ENCODE measurements around the gene GPC5. TPM values are rescaled to one million over a fixed set of nuclear protein-coding genes. Genes with fewer than 3 reads are reported as not detected.
"Not testable (repeated sequence)": the region's sequence is repeated elsewhere in the genome, so short reads cannot be mapped to it uniquely, and the experiment has no call there.

GPC5 gene
- not detected in 2 replicates for total RNA-seq (2014; rRNA removed; shearing (Covaris generic))

DNA sequence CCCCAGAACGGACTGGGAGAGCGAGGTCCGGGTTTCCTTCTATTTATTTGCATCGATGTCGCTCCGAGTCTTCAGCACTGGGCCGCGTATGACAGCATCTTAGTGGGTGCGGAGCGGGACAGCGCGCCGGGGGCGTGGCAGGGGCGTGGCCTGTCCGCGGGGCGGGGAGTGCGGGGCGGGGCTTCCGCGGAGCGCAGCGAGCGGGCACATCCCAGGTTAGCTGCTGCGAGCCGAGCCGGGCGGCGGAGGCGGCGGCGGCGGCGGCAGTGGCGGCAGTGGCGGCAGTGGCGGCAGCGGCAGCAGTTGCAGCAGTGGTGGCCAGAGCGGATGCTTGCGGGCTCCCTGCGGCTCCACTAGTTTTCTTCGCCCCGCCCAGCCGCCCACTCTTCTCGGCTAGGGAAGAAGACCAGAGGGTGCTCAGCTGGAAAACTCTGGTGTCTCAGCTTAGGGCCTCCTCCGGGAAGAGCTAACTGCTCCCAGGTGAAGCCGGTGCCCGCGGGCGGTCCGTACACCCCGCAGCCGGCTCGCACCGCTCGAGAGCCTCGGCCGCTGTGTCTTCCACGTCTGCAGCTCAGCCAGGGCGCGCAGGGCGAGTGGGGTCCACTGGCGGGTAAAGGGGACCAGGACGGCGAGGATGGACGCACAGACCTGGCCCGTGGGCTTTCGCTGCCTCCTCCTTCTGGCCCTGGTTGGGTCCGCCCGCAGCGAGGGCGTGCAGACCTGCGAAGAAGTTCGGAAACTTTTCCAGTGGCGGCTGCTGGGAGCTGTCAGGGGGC lies at the start of gene GPC5:
TSS of gene GPC5 (plus strand) at position 209 of the 776 bp plus-strand sequence.
- DNase-seq (ENCODE audit: low read depth), result peak; percentile 63

DNA sequence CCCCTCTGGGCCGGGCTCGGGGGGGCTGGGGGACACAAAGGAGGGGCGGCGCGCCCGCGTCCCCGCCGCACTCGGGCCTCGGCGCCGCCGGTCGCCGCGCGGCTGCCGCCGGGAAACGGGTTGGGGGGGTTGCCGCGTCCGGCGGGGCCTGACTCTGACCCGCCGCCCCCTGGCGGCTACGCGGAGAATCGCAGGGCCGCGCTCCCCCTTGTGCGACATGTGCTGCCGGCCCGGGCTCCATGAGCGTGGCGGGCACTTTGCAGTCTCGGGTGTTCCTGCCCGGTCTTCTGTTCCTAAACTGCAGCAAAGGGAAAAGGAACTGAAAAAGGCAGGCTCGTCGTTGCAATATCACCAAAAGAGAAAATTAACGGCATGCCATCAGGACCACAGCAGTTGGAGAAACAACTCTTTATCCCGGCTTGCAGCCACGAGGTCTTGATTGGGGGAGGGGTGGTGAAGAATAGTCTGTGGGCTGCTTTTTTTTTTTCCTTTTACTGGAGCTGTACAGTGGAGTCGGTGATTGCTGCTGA lies 49.5 kb upstream of the GPC5 start:
- DNase-seq (ENCODE audit: low read depth), result peak; percentile 75

DNA sequence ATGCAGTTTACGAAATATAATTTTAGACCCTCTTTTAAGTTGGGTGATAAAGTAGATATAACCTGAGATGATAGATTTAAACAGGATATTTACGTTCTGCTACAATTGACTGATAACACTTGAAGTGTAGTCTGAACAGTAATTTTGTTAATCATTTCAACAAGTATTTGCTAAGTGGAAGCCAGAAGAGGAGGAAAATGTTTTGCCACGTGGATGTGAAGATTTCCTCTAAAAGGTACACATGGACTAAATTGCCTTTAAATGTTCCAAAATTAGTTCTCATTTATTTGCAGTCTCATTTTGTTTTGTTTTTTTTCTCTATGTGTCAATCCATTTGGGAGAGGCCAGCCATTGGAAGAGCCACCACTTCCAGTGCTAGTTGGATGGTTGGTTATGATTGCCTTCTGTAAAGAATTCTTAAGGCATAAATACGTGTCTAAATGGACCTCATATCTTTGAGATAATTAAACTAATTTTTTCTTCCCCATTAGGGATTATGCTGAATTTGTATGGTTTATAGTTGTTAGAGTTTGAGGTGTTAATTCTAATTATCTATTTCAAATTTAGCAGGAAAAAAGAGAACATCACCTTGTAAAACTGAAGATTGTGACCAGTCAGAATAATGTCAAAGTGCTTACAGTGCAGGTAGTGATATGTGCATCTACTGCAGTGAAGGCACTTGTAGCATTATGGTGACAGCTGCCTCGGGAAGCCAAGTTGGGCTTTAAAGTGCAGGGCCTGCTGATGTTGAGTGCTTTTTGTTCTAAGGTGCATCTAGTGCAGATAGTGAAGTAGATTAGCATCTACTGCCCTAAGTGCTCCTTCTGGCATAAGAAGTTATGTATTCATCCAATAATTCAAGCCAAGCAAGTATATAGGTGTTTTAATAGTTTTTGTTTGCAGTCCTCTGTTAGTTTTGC lies 48.2 kb upstream of the GPC5 start:
- DNase-seq (ENCODE audit: low read depth), result no peak

DNA sequence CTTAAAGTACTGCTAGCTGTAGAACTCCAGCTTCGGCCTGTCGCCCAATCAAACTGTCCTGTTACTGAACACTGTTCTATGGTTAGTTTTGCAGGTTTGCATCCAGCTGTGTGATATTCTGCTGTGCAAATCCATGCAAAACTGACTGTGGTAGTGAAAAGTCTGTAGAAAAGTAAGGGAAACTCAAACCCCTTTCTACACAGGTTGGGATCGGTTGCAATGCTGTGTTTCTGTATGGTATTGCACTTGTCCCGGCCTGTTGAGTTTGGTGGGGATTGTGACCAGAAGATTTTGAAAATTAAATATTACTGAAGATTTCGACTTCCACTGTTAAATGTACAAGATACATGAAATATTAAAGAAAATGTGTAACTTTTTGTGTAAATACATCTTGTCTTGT lies 47.3 kb upstream of the GPC5 start:
- no peak for DNase-seq (ENCODE audit: low read depth)

DNA sequence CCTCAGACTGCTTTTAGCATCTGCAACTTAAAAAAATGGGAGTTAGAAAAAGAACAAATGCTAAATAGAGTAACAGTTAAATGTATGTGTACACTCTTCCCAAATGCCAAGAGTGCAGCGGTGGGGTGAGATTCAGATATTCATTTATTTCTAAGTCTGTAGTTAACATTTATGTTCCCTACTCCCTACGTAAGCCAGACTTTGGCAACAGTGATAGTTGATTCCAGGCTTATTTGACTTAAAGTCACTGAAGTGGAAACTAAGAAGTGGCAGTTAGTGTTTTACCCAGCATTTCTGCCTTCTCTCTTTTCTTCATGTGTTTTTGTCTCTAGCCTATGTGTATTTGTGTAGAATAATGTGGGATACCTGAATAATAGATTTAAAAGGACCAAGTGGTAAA lies 46.4 kb upstream of the GPC5 start:
- no peak for DNase-seq (ENCODE audit: low read depth)

DNA sequence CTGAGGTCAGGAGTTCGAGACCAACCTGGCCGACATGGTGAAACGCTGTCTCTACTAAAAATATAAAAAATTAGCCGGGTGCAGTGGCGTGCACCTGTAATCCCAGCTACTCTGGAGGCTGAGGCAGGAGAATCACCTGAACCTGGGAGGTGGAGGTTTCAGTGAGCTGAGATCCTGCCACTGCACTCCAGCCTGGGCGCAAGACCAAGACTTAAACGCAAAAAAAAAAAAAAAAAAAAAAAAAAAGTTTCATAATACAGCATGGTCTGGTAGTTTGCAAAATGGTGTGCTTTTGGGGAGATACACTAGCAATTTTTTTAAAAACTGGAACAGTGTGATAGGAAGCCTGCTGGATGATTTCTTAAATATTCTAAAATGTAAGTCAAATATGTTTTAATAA lies 45.5 kb upstream of the GPC5 start:
- not testable (repeated sequence) for DNase-seq (ENCODE audit: low read depth)

DNA sequence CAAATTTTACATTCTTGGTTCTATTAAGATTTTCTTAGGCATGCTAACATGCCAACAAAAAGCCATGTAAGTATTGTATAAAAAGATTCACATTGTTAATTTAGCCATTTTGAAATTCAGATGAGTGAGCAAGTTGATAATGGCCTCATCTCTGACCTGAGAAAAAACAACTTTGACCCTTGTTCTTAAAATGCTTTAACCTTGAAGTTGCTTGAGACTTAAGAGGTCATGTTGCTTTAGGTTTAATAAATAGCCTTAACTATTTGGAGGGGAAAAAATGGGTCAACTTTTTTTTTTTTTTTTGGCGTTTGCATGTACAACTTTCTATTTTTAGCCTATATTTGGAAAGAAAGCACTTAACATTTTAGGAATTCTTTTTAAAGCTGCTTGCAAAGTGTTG lies 44.9 kb upstream of the GPC5 start:
- no peak for DNase-seq (ENCODE audit: low read depth)

DNA sequence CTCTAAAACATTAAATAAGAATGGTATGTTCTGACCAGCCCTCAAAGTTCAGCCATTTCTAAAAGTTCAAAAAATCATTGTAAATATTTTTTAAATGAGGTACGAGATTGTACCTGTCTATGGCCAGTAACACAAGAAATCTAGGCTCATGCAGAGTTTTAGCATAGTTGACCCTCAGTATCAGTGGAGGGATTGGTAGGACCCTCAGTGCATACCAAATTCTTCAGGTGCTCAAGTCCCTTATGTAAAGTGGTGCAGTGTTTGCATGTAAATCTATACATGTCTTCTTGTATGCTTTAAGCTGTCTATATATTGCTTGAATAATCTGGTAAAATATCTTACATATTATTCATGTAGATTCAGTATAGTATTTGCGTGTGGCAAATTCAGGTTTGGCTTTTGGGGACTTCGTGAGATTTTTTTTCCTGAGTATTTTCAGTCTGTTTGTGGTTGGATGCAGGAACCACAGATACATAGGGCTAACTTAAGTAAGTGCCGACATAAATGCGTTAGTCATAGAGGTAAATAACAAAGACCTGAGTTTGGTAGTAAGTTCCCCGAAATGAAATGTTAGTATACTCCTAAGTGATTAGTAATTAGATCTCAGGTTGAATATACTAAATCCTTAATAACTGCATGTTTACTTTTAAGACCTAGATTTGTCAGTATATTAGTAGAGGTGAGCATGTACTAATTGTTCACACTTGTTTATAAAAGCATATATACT lies 43.2 kb upstream of the GPC5 start:
- DNase-seq (ENCODE audit: low read depth), result no peak

DNA sequence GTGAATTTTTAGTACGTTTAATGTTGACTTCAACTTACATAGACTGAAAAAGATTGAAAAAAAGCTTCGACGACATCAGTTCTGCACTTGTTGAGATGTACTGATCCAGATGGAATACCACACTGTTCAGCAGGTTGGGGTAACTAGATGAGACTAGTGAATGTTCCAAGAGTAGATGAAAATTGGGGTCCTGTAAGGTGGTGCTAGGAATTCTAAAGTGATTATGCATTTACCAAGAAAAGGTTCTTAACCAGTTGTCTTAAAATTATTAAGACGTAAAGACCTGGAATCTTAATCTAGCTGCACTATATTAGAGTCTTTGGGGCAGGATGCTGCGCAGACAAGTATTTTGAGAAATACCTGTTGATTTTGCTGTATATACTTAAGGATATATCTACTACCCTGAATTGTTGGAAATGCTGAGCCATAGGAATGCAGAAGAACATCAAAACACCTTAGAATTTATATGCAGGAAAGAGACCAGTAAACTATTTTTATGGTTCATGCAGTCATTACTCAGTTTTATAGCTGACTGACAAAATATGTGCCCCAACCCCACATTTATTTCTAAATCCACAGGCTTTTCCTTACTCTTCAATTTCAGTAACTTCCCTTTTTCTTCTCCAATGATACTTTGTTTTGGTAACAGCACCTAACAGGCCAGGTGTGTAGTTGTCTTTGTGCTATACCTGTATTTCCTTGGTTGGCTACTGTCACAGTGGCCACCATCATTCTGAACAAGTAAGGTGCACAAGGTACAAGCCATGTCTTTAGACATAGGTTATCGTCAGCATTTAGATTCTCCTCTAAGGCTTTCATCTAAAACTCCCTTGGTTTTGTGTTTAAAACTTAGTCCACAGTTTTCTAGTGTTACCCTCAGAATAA lies 42.4 kb upstream of the GPC5 start:
- no peak for DNase-seq (ENCODE audit: low read depth)

DNA sequence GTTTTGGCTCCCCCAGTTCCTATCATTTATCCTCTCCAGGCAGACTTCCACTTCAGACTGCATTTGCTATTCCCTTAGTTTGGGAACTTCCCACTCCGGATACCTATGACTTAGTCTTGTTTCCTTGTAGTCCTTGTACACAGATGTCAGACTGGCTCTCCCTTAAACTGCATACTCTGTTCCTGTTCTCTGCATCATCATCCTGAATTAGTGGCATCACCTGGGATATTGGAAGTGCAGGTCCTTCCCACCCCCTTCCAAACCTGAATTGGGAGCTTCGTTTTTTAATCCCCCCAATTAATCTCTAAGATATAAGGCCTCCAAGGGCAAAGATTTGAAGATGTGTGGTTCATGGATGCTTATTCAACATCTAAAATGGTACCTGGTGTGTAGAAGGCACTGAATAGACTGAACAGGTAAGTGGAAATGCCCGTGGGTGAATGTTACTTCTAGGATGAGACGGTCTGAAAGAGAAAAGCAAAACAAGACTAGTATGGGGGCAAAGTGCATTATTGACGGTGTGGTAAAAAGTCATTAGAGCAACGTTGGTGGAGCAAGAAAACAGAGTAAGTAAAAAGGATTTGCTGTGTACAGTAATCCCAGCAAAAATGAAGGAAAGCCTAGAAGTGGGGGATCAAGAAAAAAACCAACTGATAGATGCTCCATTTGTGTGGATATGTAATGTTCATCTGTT lies 41.4 kb upstream of the GPC5 start:
- no peak for DNase-seq (ENCODE audit: low read depth)

DNA sequence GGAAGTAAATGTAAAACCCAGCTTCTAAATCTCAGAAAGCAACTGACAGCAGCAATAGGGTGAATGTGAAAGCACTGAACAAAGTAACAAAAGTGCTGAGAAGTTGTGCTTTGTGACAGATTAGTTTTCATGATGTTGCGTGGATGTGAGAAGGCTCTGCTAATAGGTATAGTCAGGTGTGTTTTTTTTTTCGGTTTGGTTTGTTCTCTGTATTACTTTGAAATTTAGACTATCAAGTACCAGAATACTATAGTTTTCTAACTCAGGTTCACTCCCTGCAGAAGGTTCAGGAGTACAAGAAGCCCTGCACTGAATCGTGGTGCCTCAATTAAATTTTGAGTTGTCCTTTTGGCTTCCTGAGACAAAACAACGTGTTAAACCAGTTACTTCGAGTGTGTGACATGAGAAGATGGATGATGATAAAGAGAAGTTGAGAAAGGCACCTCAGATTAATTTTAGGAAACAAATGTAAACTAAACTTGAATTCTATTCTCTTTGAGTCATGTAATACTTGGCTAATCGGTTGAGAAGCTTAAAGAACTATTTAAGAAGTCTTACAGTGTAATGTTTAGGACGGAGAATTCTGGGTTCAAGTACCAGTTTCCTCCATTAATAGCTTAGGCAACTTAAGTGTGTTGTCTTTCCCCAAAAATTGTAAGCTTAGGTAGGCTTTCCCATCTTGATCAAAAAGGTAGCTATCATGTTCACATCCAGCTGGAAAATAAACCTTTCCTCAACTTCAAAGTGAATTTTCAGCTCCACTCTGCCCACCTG lies 40.6 kb upstream of the GPC5 start:
- no peak for DNase-seq (ENCODE audit: low read depth)

DNA sequence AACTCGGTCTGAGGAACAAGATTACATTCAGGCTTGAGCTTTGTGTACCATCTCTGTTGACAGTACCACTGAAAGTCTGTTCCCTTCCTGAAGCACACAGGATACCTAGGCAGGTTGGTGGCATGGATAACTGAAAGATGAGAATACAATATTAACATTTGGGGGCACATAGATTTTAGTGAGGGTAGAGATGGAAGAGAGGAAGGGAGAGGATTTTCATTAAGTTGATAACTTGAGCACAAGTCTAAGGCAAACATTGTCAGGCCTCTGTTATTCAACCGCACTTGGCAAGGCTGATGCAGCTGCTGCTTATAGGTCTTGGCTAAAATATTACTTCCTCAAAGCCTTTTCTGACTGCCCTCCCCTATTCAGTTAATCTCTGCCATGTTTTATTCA lies 40.0 kb upstream of the GPC5 start:
- no peak for DNase-seq (ENCODE audit: low read depth)

DNA sequence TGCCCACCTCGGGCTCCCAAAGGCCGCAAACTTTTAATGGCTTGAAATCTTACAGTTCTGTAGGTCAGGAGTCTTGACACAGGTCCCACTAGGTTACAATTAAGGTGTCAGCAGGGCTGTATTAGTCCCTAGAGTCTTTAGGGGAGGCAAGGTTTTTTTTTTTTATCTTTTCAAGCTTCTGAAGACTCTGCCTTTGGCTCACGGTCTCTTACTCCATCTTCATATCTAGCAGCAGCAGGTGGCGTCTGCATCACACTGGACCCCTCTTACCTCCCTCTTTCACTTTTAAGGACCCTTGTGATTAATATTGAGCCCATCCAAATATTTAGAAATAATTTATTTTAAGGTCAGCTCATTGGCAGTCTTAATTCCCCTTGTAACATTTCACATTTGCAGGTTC lies 39.3 kb upstream of the GPC5 start:
- no peak for DNase-seq (ENCODE audit: low read depth)

DNA sequence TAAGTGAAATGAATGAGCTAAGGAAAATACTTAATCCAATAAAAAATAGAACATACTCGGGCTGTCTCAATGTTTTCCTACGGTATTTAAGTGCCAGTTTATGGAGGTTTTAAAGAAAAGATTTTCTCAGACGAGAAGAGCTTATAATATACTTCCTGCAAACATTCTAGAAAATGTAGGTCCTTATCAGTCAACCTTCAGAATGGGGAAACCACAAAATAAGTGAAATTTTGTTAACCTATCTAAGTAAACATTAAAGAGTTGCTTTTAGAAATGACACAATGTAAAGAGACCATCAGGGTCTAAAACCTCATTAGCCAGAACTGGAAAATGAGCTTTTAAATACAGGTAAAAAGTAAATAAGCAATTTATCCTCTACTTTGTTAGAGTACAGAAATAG lies 38.8 kb upstream of the GPC5 start:
- no peak for DNase-seq (ENCODE audit: low read depth)

DNA sequence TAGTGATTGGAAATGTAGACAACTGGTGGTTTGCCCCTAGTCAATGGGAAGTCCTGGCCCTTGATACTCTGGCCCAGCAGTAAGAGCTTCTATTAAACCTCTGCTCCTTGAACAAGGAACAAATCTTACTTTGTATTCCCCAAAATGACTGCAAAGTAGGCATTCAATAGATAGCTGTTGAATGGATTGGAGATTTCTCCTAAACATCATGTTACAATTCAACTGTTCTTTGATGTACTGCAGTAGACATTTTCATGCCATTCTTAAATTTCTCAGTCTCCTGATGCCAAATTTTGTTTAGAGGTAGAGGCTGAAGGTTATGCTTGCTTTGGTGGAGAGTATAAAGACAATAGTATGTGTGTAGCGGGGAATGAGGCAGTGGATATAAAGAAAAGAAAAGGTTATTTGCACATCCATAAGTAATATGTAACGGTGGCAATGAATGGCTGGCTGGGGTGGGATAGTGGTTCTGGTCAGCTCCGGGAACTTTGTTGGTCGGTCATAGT lies 38.1 kb upstream of the GPC5 start:
- no peak for DNase-seq (ENCODE audit: low read depth)

DNA sequence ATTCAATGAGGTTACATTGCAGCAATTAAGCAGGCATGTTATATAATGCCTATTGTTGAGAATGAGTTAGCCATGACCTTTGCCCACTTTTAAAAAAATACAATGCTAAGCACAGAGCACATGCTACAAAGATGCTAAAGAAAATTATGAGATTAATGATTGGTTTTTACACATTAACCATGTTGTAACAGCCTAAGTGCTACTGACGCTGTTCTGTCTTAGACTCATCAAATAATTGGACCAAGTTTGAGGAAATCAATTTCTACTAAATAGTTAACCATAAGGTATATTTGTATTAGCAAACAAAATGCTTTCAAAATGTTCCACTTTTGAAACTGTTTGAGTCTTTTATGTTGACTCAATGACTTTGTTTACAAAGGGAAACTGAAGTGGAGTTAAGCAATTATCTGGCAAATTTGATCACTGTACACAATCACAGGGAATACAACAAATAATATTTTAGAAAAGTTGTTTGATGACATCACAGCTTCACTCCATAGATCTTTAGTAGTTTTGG lies 36.6 kb upstream of the GPC5 start:
- DNase-seq (ENCODE audit: low read depth), result no peak

DNA sequence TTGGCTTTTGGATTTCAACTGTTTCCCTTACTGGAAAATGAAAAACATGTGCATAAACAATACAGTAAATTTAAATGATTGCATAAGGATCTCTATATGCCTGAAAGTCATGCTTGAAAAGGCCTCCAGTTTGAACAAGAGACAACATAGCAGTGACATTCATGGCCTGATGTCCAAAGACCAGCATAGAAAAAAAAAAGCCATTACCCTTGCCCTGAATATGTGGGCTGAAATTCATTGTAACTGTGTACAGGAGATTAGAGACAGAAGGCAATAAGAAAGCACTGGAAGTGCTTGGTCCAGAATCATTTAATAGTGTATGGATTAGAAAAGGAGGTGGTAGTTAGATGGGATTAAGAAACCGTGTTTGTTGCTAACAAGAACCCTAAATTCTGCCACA lies 35.5 kb upstream of the GPC5 start:
- no peak for DNase-seq (ENCODE audit: low read depth)

DNA sequence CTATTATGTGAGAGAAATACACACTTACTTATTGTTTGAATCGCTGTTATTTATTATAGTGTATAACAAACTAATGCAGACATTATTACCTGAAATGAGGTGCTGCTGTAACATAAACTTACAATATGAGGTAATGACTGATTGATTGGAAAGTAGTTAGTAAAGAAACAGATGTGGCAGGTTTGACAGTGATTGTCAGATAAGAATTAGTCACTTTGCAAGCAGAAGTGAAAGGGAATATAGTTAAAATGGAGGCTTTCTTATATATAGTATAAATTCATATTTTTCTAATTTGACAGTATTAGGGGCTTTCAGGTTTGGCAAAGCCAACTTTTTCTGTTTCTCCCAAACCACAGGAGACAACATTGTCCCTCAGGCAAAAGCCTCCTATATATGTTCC lies 30.3 kb upstream of the GPC5 start:
- no peak for DNase-seq (ENCODE audit: low read depth)
